Vagina (tissue), 2 donors: ENCODE measurements around the gene NUP188.

Experiments
- CTCF ChIP-seq, 3 experiments: fragments of 450-650 bp in 2 of 3; fragments of 200-600 bp in 1 of 3; sonication (generic) in 1 of 3; IDR thresholded peaks; one replicate each; pipeline ENCODE4 v1.5.1; 2017 to 2019; ENCODE audit warnings: antibody characterized with exemption in 3 of 3, mild to moderate bottlenecking in 2 of 3, moderate library complexity in 2 of 3
- POLR2A ChIP-seq, 2 donors: fragments of 450-650 bp; IDR thresholded peaks; one replicate each; pipeline ENCODE4 v1.6.1; 2017; ENCODE audit warnings: antibody characterized with exemption in 2 of 2, mild to moderate bottlenecking in 2 of 2, moderate library complexity in 2 of 2

- no peak for TF ChIP-seq POLR2A (IDR thresholded peaks at IDR 0.05)
- TF ChIP-seq CTCF (IDR thresholded peaks at IDR 0.05): no peak
Measured at GRCh38 chr9:129030191-129030590, 82.7 kb downstream of the NUP188 start.
